ENCODE data around the gene CARF.
A peak's percentile ranks its signal among the peaks of the same experiment; 100 is the strongest.
"Not testable (repeated sequence)": the region's sequence is repeated elsewhere in the genome, so short reads cannot be mapped to it uniquely, and the experiment has no call there.

CARF gene

DNA sequence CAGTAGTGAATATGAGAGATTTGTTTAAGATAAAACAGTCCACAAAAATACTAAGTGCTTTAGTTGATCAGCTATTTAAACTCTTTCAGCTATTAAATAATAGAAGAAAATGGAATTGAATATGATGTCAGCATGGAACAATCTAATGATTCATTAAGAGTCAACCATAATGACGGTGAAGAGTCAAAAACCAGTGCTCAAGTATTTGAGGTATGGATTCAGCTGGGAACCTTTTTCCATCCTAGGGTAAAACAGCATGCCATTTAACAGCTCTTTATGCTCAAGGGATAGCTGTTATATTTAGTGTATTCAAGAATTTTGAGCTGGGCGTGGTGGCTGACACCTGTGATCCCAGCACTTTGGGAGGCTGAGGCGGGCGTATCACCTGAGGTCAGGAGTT lies 29.7 kb downstream of the CARF start:
- no peak for DNase-seq

DNA sequence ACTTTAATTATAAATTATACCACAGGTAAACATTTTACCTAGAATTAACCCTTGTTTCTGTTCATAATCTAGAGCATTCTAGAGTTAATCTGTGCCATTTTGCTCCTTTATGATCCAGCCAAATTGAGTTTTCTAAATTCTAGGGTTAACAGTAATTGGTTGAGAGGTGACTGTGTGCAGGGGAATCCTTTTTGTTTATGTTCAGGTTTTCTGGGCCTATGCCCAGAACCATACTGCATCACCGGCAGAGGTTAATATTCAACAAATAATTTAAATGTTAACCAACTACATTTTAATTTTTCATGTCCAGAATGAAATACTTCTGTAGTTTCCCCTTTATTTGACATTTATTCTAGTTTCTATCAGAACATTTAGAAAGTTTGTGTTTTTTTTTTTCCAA lies 32.3 kb downstream of the CARF start:
- DNase-seq: no peak

DNA sequence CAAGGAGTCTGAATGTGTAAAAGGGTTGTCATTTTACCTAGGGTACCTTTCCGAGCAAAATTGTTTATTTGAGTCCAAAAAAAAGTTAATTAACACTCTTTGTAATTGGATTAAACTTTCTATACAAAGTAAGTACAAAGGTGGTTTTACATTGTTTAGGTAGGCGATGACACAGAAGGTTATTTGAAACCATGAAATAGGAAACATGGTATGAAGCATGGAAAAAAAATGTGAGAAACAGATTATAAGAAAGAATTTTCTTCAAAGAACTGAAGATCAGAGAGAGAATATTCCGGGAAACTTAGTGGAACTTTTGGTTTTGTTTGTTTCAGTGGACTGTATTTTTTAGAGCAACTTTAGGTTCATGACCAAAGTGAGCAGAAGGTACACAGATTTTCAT lies 32.7 kb downstream of the CARF start:
- DNase-seq: no peak

DNA sequence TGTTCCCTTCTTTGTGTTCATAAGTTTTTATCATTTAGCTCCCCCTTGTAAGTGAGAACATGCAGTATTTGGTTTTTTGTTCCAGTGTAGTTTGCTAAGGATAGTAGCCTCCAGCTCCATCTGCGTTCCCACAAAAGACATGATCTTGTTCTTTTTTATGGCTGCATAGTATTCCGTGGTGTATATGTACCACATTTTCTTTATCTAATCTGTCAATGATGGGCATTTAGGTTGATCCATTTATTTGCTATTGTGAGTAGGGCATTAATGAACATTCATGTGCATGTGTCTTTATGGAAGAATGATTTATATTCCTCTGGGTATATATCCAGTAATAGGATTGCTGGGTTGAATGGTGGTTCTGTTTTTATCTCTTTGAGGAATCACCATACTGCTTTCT lies 33.4 kb downstream of the CARF start:
- no peak for DNase-seq

DNA sequence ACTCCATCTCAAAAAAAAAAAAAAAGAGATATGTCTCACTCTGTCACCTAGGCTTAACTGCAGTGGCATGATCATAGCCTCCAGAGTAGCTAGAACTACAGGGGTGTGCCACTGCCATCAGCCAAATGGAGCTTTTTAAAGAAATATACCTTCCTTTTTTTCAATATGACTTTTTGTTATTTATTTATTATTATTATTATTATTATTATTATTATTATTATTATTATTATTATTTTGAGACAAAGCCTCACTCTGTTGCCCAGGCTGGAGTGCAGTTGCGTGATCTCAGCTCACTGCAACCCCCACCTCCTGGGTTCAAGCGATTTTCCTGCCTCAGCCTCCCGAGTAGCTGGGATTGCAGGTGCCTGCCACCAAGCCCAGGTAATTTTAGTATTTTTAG lies 37.3 kb downstream of the CARF start:
- not testable (repeated sequence) for DNase-seq

DNA sequence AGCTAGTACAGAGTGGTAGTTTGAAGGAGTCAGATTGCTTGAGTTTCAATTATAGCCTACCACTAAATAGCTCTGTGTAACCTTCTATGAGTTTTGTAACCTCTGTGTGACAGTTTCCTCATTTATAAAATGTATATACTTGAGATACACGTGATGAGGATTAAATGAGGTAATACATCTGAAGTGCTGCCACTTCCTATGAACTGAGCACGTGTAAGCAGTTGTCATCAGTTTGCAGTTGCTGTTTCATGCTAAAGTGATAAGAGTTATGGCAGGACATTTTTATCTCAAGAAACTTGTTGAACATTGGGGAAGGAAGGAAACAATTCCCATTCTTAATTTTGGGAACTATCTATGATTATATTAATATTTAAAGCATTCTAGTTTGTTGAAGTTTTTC lies 38.5 kb downstream of the CARF start:
- DNase-seq: no peak

DNA sequence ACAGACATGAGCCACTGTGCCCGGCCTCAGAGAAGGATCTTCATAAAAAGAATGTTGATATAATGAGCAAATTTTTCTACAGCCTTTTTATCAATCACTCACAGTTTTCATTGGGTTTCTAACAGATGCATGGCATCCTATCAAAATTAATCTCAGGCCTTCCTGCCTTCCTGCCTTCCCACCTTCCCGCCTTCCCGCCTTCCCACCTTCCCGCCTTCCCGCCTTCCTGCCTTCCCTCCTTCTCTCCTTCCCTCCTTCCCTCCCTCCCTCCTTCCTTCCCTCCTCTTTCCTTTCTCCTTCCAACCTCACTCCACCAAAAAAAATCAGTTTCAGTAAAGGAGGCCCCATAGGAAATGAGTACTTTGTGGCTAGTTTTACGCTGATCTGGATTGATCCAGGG lies 48.4 kb downstream of the CARF start:
- no peak for DNase-seq

DNA sequence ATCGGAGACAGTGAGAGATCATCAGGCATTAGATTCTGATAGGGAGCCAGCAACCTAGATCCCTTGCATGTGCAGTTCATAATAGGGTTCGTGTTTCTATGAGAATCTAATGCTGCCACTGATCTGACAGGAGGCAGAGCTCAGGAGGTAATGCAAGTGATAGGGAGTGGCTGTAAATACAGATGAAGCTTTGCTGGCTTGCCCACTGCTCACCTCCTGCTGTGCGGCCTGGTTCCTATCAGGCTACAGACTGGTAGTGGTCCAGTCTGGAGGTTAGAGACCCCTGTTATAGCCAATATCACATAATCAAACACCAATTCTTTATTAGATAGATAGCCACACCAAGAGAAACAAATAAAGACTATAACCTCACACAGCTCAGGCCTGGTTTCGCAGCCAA lies 51.6 kb downstream of the CARF start:
- DNase-seq: no peak

DNA sequence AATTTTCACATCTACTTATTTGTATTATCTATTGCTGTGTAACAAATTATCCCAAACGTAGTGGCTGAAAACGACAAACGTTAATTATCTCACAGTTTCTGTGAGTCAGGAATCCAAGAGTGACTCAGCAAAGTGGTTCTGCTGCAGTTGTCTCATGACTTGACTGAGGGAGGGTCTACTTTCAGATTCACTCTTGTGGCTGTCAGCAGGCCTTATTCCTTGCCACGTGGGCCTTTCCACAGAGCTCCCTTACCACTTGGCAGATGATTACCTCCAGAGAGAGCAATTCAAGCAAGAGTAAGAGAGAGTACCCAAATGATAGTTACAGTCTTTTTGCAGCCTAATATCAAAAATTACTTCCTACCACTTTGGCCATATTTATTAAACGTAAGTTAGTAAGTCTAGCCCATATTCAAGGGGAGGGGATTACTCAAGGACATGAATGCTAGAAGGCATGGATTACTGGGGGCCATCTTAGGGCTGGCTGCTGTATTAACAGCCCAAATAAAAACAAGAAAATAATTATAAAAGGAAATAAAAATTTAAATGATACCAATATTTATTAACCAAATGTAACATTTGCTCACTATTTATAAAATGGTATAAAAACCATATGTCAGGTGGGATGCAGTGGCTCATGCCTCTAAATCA lies 53.9 kb downstream of the CARF start:
- DNase-seq: no peak

DNA sequence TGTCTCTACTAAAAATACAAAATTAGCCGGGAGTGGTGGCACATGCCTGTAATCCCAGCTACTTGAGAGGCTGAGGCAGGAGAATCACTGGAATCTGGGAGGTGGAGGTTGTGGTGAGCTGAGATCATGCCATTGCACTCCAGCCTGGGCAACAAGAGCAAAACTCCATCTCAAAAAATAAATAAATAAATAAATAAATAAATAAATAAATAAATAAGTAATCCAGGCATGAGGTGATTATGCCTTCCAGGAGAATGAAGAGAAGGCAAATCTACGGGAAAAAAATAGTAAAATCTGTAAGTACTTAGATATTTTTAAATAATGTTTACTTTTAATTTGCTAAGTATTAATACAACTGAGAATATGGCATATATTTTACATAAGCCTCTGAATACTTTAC lies 57.3 kb downstream of the CARF start:
- DNase-seq: not testable (repeated sequence)

DNA sequence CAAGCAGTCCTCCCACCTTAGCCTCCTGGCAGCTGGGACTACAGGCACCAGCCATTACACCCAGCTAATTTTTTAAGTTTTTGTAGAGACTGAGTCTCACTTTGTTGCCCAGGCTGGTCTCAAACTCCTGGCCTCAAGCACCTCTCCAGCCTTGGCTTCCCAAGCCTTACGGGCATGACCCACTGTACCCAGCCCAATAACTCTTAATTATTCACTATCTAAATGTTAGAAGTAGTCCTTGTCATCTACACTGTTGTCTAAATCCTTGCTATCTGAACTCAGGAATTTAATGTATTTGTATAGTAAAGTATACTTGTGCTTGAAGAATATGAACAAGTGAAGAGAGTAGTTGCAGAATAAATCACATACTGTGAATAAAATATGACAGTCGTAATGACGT lies 64.7 kb downstream of the CARF start:
- DNase-seq: no peak

DNA sequence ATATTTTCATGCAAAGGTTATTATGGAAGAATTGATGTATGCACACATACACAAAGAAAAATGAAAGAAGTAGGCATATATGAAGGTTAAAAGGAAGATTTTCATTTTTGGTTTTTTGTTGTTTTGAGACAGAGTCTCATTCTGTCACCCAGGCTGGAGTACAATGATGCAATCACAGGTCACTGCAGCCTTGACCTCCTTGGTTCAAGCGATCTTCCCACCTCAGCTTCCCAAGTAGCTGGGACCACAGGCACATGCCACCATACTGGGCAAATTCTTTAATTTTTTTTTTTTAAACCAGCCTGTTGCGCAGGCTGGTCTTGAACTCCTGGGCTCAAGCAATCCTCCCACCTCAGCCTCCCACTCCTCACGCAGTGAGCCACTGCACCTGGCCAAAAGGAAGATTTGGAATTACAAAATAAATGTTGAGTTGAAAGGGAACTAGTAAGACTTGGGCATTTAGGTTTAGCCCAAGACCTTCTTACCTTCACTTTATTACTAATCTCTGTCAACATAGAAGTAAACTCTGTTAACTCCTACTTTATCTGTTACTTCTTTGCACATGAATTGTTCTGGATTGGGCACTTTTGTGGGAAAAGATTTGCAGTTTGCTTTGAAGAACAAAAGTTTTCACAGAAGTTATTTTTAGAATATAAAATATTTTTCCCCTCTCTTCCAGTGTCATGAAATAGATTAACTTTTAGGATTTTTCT lies 70.9 kb downstream of the CARF start:
- no peak for DNase-seq

DNA sequence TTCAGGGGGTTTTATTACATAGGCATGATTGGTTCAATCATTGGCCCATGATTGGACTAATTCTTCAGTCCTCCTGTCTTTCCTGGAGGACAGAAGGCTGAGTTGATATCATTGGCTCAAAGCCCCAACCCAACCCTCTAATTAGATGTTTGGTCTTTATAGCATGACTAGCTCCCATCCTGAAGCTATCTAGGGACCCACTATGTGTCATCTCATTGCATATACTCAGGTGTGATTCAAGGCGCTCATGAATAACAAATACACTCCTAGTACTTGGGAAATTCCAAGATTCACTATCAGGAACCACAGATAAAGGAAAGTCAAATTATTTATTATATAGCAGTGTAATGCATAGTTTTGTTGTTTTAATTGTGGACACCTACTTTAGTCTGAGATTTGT lies 77.7 kb downstream of the CARF start:
- DNase-seq: no peak

DNA sequence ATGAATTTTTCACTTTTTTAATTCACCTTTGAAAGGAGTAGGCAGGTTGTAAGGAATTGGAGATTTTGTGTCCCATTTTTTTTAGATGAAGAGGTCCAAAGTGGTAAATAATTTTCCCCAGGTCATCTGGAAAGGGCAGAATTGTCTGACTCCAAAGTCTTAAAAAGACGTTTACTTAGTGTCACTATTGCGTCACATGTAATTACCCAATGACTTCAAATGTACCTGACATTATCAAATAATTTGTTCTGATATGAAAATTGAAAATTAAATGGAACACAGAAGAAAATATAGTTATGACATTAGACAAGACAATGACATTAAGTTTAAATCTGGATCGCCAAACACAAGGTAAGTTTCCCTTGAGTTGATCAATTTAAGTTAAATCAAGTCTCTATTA lies 78.4 kb downstream of the CARF start:
- DNase-seq: no peak

DNA sequence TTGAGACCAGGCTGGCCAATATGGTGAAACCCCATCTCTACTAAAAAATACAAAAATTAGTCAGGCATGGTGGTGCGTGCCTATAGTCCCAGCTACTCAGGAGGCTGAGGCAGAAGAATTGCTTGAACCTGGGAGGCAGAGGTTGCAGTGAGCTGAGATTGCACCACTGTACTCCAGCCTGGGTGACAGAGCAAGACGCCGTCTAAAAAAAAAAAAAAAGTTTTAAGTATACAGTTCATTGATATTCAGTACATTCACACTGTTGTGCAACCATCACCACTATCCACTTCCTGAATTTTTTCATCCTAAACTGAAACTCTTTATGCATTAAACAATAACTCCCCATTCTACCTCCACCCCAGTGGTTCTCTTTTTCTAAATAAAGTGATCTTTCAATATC lies 85.0 kb downstream of the CARF start:
- not testable (repeated sequence) for DNase-seq

DNA sequence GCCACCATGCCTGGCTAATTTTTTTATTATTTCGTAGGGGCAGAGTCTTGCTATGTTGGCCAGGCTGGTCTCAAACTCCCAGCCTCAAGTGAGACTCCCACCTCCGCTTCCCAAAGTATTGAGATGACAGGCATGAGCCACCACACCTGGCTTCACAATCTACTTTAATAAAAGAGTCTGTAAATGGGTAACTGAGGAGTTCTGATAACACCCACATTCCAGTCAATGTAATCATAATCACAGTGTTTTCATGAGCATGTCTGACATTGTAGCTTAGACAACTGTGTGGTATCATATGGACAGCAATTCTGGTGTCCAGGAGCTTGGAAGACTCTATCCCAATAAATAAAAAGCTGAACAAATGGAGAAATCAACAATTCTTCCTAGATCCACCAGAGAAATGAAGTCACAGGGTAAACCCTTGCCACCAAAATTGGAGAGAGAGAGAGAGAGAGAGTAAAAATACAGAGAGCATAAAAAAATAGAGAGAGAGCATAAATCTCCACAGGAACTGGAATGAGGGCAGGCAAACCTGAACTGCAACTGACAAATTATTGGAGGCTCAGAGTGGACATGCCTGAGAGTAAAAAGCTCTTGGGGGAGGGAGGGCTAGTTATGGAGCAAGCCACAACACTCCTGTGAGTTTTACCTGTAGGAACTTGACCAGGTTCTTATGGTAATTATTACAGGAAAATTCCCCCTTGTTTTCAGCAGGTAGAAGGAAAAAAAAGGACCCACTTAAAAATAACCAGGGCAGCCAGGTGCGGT lies 90.2 kb downstream of the CARF start:
- no peak for DNase-seq

DNA sequence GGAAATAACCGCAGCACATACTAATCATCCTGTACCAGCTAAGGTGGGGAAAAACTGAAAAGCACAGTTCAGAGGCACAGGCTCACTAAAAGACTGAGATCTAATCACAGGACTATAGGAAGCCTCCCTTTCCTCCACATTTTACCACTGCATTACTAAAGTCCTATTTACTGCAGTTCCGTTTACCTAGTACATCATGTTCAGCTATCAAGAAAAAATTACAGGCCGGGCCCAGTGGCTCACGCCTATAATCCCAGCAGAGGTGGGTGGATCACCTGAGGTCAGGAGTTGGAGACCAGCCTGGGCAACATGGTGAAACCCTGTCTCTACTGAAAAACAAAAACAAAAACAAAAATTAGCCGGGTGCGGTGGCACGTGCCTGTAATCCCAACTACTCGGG lies 91.6 kb downstream of the CARF start:
- no peak for DNase-seq

DNA sequence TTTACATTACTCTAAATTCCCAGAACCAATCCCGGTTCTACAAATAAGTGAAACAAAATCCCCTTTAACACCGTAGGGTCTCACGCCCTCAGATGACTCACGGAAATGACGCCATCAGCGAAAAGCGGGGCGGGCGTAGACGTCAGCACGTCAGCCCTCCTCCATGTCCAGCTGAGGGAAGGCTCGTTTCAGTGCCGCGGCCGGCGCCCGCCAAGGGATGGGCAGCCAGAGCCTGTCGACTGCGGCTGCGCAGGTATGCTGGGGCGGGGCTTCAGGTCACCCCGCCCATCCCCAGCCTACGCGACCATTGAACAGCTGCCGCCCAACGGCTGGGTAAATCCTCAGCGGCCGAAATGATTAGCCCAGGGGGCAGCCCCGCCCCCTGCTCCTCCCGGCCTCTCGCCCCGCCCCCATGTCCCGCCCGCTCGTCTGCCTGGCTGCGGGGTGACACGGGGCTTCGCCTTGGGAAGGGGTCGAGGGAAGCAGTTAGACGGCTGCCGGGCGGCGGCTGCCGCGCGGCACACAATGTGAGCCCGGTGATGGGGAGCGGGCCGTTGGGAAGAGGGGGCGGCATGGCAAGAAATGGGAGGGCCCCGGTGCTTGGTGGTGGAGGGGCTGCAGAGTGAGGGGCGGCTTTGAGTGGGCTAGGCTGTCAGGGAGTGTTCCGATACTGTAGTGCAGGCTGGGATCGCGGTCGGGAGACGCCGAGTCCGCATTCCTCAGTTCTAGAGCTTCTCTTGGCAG lies 102.6 kb downstream of the CARF start, which contains the start of gene NBEAL1:
Gene NBEAL1 (plus strand): TSS at position 420 of the 744 bp plus-strand sequence. CDS start 1,510 bp downstream, outside the sequence.
- DNase-seq: peak; percentile 77

DNA sequence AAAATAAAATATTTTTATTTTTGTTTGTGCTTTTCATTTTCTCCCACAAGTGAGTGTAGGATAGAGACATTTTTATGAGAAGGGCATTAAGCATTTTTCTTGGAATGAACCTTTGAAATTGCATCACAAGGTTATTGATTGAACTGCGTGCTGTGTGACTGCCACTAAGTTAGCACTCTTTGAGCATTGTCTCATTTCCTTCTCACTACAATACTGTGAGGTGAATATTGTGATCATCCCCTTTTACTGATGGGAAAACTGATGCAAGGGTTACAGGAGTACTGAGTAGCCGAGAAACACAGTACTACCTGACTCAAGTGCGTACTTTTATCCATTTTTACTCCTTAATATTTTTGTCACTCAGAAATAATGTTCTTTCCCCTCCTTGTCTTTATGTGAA lies 104.6 kb downstream of the CARF start:
- DNase-seq: no peak

DNA sequence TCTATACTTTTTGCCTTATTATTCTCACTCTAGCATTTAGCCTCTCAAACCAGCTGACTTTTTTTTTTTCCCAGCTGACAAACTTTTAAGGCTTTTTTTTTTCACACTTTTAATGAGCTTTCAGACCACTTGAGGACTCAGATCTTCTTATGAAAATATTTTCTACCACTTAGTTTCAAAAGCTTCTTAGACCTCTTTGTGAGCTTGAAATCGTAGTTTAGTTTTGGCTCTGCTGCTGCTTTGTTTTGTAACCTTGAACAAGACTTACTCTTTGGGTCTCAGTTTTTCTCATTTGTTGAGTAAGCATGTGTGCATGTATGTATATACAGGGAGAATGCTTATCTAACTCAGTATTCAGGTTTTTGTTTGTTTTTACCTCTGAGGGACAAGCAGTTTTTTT lies 106.1 kb downstream of the CARF start:
- no peak for DNase-seq

DNA sequence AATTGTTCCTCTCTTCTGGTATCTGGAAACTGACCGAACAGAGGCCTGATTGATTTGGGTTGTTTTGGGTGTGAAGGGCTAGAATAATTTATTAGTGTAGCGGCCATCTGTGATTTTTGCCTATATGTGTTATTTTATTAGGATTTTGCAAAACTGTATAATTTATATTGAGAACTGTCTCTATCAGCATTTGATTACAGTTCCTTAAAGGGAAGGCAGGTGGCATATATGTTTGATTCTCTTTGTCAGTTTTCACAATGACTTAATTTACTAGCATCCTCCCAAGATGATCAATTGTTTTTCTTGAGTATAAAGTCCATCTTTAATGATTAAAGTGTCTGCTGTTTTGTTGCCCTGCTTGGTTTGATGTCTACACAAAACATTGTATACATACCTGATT lies 107.1 kb downstream of the CARF start:
- DNase-seq: no peak

DNA sequence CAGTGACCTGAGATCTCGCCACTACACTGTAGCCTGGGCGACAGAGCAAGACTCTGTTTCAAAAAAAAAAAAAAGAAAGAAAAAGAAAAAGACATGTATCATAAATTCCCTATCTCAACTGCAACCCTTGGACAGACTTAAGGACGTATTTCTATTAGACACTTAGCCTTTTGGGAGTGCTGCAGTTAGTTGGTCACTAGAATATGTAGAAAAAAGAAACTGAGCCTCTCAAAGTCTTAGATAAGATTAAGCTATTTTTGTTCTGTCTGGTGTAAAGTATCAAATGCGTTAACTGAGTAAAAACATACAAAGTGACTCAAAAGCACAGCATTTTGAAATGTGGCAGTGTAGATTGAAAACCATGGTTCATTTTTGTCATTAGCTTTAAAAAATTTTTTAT lies 109.9 kb downstream of the CARF start:
- DNase-seq: no peak

DNA sequence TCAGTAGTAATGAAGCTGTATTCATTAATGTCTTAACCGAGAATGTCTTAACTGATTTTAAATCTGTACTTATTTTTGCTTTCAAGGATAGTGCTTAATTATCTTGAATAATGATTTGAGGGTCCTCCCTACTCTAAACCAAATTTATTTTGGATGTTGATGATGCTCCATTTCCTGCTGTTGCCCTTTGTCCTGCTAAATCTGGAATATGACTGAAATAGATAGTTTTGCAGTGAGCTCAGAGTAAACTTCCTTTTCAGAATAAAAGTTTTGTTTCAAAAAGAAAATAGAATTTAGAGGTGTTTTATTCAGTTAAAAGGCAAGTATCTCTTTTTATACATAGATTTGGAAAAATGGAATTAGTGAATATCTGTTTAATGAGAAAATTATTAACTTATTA lies 110.7 kb downstream of the CARF start:
- DNase-seq: no peak
